Activated CD4-positive, alpha-beta T cell treated with anti-CD3 and anti-CD28 coated beads, Interleukin-2, amount 10 ng/mL, durations not matched to agents 24 days and 14 days (primary cell): Measurements from ENCODE around the gene PCYOX1L. TPM values are rescaled to one million over a fixed set of nuclear protein-coding genes. Genes with fewer than 3 reads are reported as not detected.
A peak's percentile ranks its signal among the peaks of the same experiment; 100 is the strongest.

ENCODE experiments used
- DNase-seq: peaks from one replicate; pipeline ENCODE4 v3.0.0; 2022
- H3K27ac Mint-ChIP-seq: one replicate; pipeline ENCODE4 v1.8.0; 2022; ENCODE audit warnings: mild to moderate bottlenecking, mixed read lengths
- H3K27me3 Mint-ChIP-seq: one replicate; pipeline ENCODE4 v1.8.0; 2022; ENCODE audit warnings: mixed read lengths
- H3K36me3 Mint-ChIP-seq: one replicate; pipeline ENCODE4 v1.8.0; 2022; ENCODE audit warnings: low read depth, mild to moderate bottlenecking, mixed read lengths
- H3K4me1 Mint-ChIP-seq: one replicate; pipeline ENCODE4 v1.8.0; 2021; ENCODE audit warnings: mixed read lengths
- H3K4me3 Mint-ChIP-seq: one replicate; pipeline ENCODE4 v1.8.0; 2022; ENCODE audit warnings: mild to moderate bottlenecking, moderate library complexity, mixed read lengths
- H3K9me3 Mint-ChIP-seq: one replicate; pipeline ENCODE4 v1.8.0; 2021; ENCODE audit warnings: mixed read lengths
- intact Hi-C: fragments of 100-400 bp; cut with micrococcal nuclease; formaldehyde crosslinking; loops from one replicate; pipeline ENCODE4 v1.15.1; 2023
- total RNA-seq: library from RNA; stranded (reverse); gene quantifications from 2 replicates; pipeline ENCODE4 v1.2.3, GENCODE V29; 2022

Gene PCYOX1L
- total RNA-seq: 19.8 and 21.2 TPM in 2 replicates

DNA sequence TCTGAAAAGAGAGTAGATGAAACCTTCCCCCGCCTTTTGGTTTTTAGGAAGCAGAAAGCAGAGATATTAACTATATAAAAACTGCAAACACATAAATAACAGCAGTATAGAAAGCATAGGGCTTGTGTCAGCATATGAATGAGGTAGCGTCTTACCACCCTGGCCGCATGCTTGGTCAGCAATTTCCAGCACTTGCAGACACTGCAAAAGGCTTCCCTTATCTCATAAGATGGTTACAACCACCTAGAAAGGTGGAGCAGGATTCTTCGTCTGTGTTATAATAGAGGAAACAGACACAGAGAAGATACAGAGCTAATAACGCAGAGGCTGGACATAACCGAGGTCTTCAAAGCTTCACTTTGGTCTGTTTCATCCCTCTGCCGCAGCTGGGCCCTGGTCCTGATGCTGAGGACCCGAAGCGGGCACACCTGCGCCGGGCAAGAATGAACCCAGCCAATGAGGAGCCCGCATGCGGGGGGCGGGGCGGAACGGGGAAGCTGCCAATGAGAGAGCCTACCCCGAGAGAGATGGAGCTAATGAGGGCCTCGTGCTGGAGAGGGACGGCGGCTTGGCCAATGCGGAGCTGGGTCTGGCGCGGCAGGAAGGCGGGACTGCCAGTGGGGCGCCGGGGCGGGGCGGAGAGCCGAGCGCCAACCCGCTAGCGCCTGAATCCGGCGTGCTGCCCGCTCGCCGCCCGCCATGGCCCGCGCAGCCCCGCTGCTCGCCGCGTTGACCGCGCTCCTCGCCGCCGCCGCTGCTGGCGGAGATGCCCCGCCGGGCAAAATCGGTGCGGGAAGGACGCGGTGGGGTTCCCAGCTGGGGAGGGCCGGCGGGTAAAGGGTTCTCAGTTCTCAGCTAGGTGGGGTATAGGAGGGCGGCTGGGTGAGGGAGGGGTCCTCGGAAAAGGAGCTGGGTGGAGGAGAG, at the start of gene PCYOX1L:
PCYOX1L (plus strand) TSS at position 677 of the 924 bp plus-strand sequence; CDS start at position 700, 23 bp downstream.
- Mint-ChIP-seq H3K27ac (peak within 1 kb of the TSS; percentile 83), H3K4me3 (peak within 1 kb of the TSS; percentile 90), H3K36me3 (peaks cover 34% of the 10 kb centered on the region), H3K4me1 (peaks cover 60% of the 10 kb centered on the region), H3K27me3 (no peaks in the 10 kb centered on the region), H3K9me3 (no peaks in the 10 kb centered on the region)
- DNase-seq: peak; percentile 99
- intact Hi-C loops: loop anchor here (1.0 to 10.0 kb wide), 4 partner anchors 10 to 607 kb away; partner anchors contain the start of genes GRPEL2 and SLC26A2

DNA sequence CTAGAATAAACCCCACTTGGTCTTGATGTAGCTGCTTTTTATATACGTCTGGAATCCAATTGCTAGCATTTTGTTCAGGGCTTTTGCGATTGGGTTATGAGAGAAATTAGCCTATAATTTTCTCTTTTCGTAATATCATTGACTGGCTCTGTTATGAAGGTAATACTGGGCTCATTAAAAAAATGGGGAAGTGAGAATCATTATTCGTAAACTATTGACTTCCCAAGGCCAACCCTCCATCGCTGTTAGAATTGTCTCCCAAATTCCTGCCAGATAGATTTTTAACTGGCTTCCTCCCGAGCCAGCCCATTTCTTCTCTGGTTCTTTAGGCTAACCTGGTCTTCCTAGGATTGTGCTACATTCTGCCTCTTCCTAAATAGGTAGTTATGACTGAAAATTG, 48.5 kb upstream of the PCYOX1L start:
- Mint-ChIP-seq H3K27me3 (peaks cover 2% of the 10 kb centered on the region), H3K4me1 (no peaks in the 10 kb centered on the region), H3K36me3 (no peaks in the 10 kb centered on the region), H3K4me3 (no peak overlapping the region), H3K27ac (no peak overlapping the region), H3K9me3 (no peaks in the 10 kb centered on the region)
- DNase-seq: no peak
- intact Hi-C loops: no loop called here

DNA sequence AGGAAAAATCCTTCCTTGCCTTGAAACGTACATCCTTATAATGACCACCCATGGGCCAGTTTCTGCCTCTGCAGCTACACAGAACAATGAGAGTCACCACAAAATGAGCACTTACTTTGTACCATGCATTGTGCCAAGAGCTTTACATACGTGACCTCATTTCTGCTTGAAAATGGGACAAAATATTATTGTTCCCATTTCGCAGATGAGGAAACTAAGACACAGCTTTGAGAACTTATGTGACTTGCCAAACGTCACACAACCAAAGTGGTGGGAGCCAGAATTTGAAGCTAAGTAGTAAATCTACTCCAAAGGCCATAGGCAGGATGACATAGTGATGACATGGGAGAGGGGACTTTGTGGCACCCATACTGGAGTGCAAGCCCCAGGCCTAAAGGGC, 47.4 kb upstream of the PCYOX1L start:
- no peak overlapping the region for H3K27ac Mint-ChIP-seq
- intact Hi-C loops: no loop called here
- H3K4me3 Mint-ChIP-seq: no peak overlapping the region
- H3K9me3 Mint-ChIP-seq: no peaks in the 10 kb centered on the region
- H3K27me3 Mint-ChIP-seq: peaks cover 2% of the 10 kb centered on the region
- H3K4me1 Mint-ChIP-seq: no peaks in the 10 kb centered on the region
- DNase-seq: no peak
- no peaks in the 10 kb centered on the region for H3K36me3 Mint-ChIP-seq

DNA sequence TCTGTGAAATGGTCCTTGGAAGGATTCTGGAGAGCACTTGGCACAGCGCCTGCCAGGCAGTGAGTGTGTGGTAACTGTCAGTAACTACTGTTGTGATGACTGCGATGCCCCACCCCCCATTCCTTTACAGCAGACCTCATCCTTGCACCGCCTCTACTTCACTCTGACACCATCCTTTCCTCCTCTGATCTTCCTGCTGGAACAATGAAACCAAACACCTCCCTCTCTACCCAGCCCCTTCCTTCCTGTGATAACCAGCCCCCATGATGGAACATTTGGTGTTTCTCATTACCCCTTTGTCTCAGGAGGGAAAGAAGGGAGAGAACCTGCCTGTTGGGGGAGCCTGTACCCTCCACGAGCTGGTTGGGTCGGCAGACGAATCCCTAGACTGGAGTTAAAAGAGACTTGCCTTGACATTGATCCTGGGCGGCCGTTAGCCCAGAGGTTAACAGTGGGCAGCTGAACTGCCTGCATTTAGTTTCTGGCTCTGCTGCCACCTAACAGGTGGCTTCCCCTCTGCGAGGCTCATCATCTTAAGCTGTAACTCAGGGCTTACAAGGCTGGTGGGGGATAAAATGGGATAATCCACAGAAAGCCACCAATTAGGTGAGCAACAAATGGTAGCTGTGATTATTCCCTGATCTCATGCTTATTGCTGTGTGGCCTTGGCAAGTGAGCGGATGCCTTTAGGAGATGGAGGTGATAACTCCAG, 46.7 kb upstream of the PCYOX1L start:
- H3K36me3 Mint-ChIP-seq: no peaks in the 10 kb centered on the region
- no peak for DNase-seq
- no peak overlapping the region for H3K27ac Mint-ChIP-seq
- no peak overlapping the region for H3K4me3 Mint-ChIP-seq
- intact Hi-C loops: no loop called here
- no peaks in the 10 kb centered on the region for H3K9me3 Mint-ChIP-seq
- H3K27me3 Mint-ChIP-seq: peaks cover 2% of the 10 kb centered on the region
- no peaks in the 10 kb centered on the region for H3K4me1 Mint-ChIP-seq

DNA sequence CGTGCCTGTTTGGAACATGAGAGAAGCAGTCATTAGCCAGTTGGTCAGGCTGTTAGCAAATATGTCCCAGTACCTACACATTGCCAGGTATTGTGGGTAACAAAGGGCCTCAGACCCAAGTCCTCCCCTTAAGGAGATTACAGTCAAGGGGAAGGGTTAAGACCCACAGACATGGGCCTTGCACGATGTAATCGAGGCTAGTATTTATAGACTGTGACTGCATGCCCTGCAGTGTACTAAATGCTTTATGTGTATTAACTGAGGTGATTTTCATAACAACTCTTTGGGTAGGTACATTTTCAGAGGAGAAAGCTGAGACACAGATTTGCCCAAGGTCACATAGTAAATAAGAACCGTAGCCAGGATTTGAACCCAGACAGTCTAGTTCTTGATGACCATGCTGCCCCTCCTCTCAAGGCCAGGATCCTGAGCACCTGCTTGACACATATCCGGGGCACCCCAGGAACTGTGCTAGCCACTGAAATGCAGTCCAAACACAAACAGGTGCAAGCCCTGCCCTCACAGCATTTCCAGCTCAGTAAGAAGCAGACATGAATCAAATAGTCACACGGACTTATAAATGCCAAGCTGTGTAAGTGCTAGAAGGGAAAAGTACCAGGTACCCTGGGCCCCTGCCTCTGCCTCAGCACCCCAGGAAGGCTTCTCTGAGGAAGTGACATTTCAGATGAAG, 44.5 kb upstream of the PCYOX1L start:
- H3K9me3 Mint-ChIP-seq: no peaks in the 10 kb centered on the region
- H3K36me3 Mint-ChIP-seq: no peaks in the 10 kb centered on the region
- H3K27me3 Mint-ChIP-seq: peaks cover 2% of the 10 kb centered on the region
- no peaks in the 10 kb centered on the region for H3K4me1 Mint-ChIP-seq
- no peak overlapping the region for H3K4me3 Mint-ChIP-seq
- DNase-seq: no peak
- intact Hi-C loops: no loop called here
- no peak overlapping the region for H3K27ac Mint-ChIP-seq

- Mint-ChIP-seq H3K9me3 (no peaks in the 10 kb centered on the region), H3K4me1 (no peaks in the 10 kb centered on the region), H3K4me3 (no peak overlapping the region), H3K36me3 (no peaks in the 10 kb centered on the region), H3K27me3 (peaks cover 2% of the 10 kb centered on the region), H3K27ac (no peak overlapping the region)
- no peak for DNase-seq
- intact Hi-C loops: loop anchor here (5.0 kb wide), 2 partner anchors 118 to 248 kb away; no protein-coding TSS in a partner anchor
These were observed 43.2 kb upstream of the PCYOX1L start for GRCh38 chr5:149314571-149315111.

DNA sequence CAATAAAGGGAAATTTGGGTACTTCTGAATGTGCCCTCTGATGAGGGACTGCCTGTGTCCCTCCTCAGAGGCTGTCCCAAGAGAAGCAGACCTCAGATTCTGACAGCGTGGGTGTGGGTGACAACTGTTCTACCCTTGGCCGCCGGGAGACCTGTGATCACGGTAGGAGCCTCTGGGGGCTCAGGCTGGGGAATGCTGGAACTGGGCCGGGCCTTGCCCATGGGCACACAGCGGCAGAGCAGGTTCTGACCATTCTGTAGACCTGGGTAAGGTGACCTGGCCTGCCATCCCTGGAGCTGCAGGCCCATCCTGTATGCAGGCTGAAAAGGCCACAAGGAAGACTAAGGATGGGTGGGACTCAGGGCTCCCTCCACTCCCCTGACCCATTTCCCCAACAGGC, 42.1 kb upstream of the PCYOX1L start:
- Mint-ChIP-seq H3K27ac (no peak overlapping the region), H3K36me3 (no peaks in the 10 kb centered on the region), H3K27me3 (peaks cover 2% of the 10 kb centered on the region), H3K4me3 (no peak overlapping the region), H3K4me1 (no peaks in the 10 kb centered on the region), H3K9me3 (no peaks in the 10 kb centered on the region)
- intact Hi-C loops: loop anchor here (5.0 kb wide), 2 partner anchors 117 to 247 kb away; no protein-coding TSS in a partner anchor
- DNase-seq: no peak

GRCh38 chr5:149317281-149318048, 40.4 kb upstream of the PCYOX1L start:
- Mint-ChIP-seq H3K9me3 (no peaks in the 10 kb centered on the region), H3K4me1 (no peaks in the 10 kb centered on the region), H3K36me3 (no peaks in the 10 kb centered on the region), H3K27me3 (no peaks in the 10 kb centered on the region), H3K27ac (no peak overlapping the region), H3K4me3 (no peak overlapping the region)
- peak; percentile 80 for DNase-seq
- intact Hi-C loops: loop anchor here (1.0 to 5.0 kb wide), 4 partner anchors 50 to 245 kb away; no protein-coding TSS in a partner anchor

DNA sequence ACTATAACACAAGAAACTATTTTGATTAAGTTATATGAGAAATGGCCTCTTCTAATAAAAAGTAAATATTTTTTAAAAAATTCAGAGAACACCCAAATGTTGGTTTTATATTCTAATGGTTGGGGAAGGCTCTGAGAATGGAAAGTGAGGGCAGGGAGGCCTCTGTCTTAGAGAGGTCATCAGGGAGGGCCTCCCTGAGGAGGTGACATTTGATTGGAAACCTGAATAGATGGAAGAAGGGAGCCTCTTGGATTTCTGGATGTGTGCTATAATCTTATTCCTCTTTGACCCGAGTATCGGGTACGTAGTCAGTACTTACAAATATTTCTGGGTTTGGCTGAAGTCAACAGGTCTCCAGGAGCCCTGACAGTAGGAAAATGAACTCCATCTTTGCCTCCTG, 38.7 kb upstream of the PCYOX1L start:
- DNase-seq: no peak
- H3K27me3 Mint-ChIP-seq: no peaks in the 10 kb centered on the region
- no peaks in the 10 kb centered on the region for H3K36me3 Mint-ChIP-seq
- intact Hi-C loops: loop anchor here (5.0 kb wide), 2 partner anchors 113 to 243 kb away; no protein-coding TSS in a partner anchor
- no peaks in the 10 kb centered on the region for H3K4me1 Mint-ChIP-seq
- no peaks in the 10 kb centered on the region for H3K9me3 Mint-ChIP-seq
- H3K27ac Mint-ChIP-seq: no peak overlapping the region
- H3K4me3 Mint-ChIP-seq: no peak overlapping the region

GRCh38 chr5:149320791-149321330, 37.0 kb upstream of the PCYOX1L start:
- Mint-ChIP-seq H3K27ac (no peak overlapping the region), H3K36me3 (no peaks in the 10 kb centered on the region), H3K4me3 (no peak overlapping the region), H3K9me3 (no peaks in the 10 kb centered on the region), H3K4me1 (no peaks in the 10 kb centered on the region), H3K27me3 (no peaks in the 10 kb centered on the region)
- DNase-seq: no peak
- intact Hi-C loops: no loop called here

GRCh38 chr5:149322518-149322917, 35.3 kb upstream of the PCYOX1L start:
- no peak overlapping the region for H3K27ac Mint-ChIP-seq
- H3K36me3 Mint-ChIP-seq: no peaks in the 10 kb centered on the region
- no peaks in the 10 kb centered on the region for H3K27me3 Mint-ChIP-seq
- no peak for DNase-seq
- intact Hi-C loops: no loop called here
- H3K4me3 Mint-ChIP-seq: no peak overlapping the region
- H3K4me1 Mint-ChIP-seq: no peaks in the 10 kb centered on the region
- no peaks in the 10 kb centered on the region for H3K9me3 Mint-ChIP-seq

- no peaks in the 10 kb centered on the region for H3K4me1 Mint-ChIP-seq
- no peaks in the 10 kb centered on the region for H3K36me3 Mint-ChIP-seq
- no peak overlapping the region for H3K27ac Mint-ChIP-seq
- no peak for DNase-seq
- no peaks in the 10 kb centered on the region for H3K27me3 Mint-ChIP-seq
- intact Hi-C loops: no loop called here
- H3K9me3 Mint-ChIP-seq: no peaks in the 10 kb centered on the region
- H3K4me3 Mint-ChIP-seq: no peak overlapping the region
These were observed 34.6 kb upstream of the PCYOX1L start for GRCh38 chr5:149323210-149323609.
